Activated T-helper 17 cell treated with anti-CD3 and anti-CD28 coated beads, Interleukin-2, amount 50 U/mL, for 72 hours (primary cell): ENCODE data around the gene PNKD. TPM values are rescaled to one million over a fixed set of nuclear protein-coding genes. Genes with fewer than 3 reads are reported as not detected.
A peak's percentile ranks its signal among the peaks of the same experiment; 100 is the strongest.
"Not testable (repeated sequence)": the region's sequence is repeated elsewhere in the genome, so short reads cannot be mapped to it uniquely, and the experiment has no call there.

Experiments used
- ATAC-seq: fragments of 150-1000 bp; cut with Tn5 transposase; replicated peaks from 2 replicates; pipeline ENCODE4 v1.10.0; 2021; ENCODE audit warnings: mild to moderate bottlenecking, moderate library complexity
- H3K27ac Mint-ChIP-seq: one replicate; pipeline ENCODE4 v1.8.0; 2022; ENCODE audit warnings: mixed read lengths
- H3K27me3 Mint-ChIP-seq: one replicate; pipeline ENCODE4 v1.8.0; 2022; ENCODE audit warnings: mixed read lengths
- H3K36me3 Mint-ChIP-seq: one replicate; pipeline ENCODE4 v1.8.0; 2022; ENCODE audit warnings: low read depth, mild to moderate bottlenecking, mixed read lengths
- H3K4me1 Mint-ChIP-seq: one replicate; pipeline ENCODE4 v1.8.0; 2022; ENCODE audit warnings: mixed read lengths
- H3K4me3 Mint-ChIP-seq: one replicate; pipeline ENCODE4 v1.8.0; 2022; ENCODE audit warnings: mild to moderate bottlenecking, mixed read lengths
- H3K9me3 Mint-ChIP-seq: one replicate; pipeline ENCODE4 v1.8.0; 2022; ENCODE audit warnings: mixed read lengths
- total RNA-seq, 2 donors: library from RNA; stranded (reverse); gene quantifications; one replicate each; pipeline ENCODE4 v1.2.3, GENCODE V29; 2022

PNKD gene
- total RNA-seq, 2 donors from 2014 or later: 21.1 to 30.9 TPM

DNA sequence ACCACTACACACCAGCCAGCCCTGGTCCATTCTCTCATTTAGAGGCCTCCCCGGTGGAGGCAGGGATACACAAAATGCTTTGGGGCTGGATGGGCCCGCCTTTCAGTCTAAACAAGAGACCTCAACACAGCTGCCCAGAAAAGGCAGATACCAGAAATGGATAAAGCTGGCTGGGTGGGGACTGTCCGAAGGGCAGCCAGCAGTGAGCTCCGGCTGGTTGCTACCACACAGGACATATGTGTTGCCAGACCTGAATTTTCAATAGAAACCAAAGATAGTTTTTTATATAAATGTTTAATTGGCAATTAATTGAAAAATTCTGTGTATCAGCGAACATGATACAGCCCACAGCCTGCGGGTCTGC, 8.1 kb upstream of the PNKD start:
- Mint-ChIP-seq H3K27me3 (no peaks in the 10 kb centered on the region), H3K27ac (no peak overlapping the region), H3K36me3 (peaks cover 44% of the 10 kb centered on the region), H3K4me3 (no peak overlapping the region), H3K9me3 (no peaks in the 10 kb centered on the region), H3K4me1 (peaks cover 13% of the 10 kb centered on the region)
- ATAC-seq: no peak

DNA sequence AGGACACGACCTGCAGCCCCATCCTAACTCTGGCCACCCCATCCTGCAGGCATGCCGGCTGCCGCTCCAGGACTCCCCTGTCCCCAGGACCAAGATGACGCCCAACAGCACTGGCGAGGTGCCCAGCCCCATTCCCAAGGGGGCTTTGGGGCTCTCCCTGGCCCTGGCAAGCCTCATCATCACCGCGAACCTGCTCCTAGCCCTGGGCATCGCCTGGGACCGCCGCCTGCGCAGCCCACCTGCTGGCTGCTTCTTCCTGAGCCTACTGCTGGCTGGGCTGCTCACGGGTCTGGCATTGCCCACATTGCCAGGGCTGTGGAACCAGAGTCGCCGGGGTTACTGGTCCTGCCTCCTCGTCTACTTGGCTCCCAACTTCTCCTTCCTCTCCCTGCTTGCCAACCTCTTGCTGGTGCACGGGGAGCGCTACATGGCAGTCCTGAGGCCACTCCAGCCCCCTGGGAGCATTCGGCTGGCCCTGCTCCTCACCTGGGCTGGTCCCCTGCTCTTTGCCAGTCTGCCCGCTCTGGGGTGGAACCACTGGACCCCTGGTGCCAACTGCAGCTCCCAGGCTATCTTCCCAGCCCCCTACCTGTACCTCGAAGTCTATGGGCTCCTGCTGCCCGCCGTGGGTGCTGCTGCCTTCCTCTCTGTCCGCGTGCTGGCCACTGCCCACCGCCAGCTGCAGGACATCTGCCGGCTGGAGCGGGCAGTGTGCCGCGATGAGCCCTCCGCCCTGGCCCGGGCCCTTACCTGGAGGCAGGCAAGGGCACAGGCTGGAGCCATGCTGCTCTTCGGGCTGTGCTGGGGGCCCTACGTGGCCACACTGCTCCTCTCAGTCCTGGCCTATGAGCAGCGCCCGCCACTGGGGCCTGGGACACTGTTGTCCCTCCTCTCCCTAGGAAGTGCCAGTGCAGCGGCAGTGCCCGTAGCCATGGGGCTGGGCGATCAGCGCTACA, 7.4 kb upstream of the PNKD start:
- Mint-ChIP-seq H3K9me3 (no peaks in the 10 kb centered on the region), H3K27me3 (no peaks in the 10 kb centered on the region), H3K27ac (no peak overlapping the region), H3K4me3 (no peak overlapping the region), H3K36me3 (peaks cover 44% of the 10 kb centered on the region), H3K4me1 (peaks cover 9% of the 10 kb centered on the region)
- ATAC-seq: no peak

DNA sequence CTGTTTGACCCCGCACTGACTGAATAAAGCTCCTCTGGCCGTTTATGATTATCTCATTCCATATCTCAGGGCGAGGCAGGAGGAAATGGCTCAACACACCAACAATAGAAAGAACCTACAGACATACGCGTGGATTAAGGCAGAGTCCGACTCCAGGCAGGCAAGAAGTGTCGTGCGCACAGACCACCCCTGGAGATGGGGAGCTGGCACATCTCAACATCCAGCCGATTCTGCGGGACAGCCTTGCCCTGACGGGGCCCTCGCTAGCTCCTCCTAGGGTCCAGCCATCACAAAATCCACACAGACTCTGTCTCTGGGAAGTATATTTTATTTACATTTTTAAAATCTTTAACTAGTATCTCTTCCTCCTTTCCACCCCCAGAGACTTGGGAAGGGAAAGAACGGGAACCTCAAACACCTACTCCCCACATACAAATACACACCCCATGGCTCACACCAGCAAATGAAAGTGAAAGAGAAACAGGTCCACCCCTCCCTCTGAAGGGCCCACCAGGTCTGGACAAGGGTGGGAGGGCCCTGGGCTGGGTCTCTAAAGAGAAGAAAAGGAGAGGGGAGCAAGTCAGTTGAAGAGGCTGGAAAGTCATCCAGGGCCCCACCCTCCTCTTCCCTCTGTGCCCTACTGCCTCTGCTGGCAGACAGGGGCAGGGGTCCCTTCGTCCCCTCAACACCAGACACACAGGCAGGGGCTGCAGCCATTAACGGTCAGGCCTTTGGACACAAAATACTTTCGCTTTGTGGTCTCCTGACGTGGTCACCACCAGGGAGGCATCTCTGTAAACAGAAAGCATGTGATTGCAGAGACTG, 6.3 kb upstream of the PNKD start:
- ATAC-seq: no peak
- Mint-ChIP-seq H3K27ac (no peak overlapping the region), H3K4me3 (no peak overlapping the region), H3K36me3 (peaks cover 48% of the 10 kb centered on the region), H3K9me3 (no peaks in the 10 kb centered on the region), H3K4me1 (peaks cover 10% of the 10 kb centered on the region), H3K27me3 (no peaks in the 10 kb centered on the region)

DNA sequence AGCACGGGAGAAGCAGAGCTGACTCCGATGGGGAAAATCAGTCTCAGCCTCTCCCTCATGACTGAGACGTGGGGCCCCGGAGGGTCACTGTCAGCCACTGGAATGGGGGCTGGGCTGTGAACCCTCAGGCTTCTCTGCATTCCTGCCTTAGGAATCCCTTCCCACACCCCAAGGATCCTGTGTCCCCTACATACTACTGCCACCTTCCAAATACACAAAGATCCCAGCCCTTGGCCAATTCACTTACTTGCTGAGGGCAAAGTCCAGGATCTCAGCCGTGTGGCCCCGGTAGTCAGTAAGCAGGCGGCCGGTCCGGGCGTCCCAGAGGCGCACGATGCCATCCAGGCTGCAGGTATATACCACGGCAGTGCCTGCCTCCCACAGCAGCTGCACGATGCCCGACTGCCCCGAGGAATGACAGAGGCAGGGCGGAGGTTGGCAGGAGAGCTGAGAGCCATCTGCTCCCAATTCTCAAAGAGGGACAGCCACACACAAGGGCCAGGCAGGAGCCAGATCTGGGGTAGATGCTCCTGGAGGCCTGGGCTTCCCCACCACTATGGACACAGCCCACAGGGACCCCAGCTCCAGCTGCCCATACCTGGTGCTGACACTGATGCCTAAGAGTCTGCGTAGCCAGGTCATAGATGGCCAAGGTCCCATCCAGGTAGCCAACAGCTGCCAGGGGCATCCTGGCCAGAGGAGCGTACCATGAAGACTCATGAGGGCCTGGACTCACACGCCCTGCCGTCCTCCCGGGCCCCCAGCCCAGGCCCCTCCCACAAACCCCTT, 5.4 kb upstream of the PNKD start:
- Mint-ChIP-seq H3K36me3 (peaks cover 57% of the 10 kb centered on the region), H3K9me3 (no peaks in the 10 kb centered on the region), H3K27ac (peak overlapping the region; percentile 54), H3K4me3 (no peak overlapping the region), H3K27me3 (no peaks in the 10 kb centered on the region), H3K4me1 (peaks cover 14% of the 10 kb centered on the region)
- ATAC-seq: no peak

GRCh38 chr2:218265626-218266025, 4.7 kb upstream of the PNKD start:
- H3K27me3 Mint-ChIP-seq: no peaks in the 10 kb centered on the region
- H3K4me1 Mint-ChIP-seq: peaks cover 14% of the 10 kb centered on the region
- peak overlapping the region; percentile 54 for H3K27ac Mint-ChIP-seq
- no peaks in the 10 kb centered on the region for H3K9me3 Mint-ChIP-seq
- no peak for ATAC-seq
- H3K4me3 Mint-ChIP-seq: no peak overlapping the region
- peaks cover 62% of the 10 kb centered on the region for H3K36me3 Mint-ChIP-seq

DNA sequence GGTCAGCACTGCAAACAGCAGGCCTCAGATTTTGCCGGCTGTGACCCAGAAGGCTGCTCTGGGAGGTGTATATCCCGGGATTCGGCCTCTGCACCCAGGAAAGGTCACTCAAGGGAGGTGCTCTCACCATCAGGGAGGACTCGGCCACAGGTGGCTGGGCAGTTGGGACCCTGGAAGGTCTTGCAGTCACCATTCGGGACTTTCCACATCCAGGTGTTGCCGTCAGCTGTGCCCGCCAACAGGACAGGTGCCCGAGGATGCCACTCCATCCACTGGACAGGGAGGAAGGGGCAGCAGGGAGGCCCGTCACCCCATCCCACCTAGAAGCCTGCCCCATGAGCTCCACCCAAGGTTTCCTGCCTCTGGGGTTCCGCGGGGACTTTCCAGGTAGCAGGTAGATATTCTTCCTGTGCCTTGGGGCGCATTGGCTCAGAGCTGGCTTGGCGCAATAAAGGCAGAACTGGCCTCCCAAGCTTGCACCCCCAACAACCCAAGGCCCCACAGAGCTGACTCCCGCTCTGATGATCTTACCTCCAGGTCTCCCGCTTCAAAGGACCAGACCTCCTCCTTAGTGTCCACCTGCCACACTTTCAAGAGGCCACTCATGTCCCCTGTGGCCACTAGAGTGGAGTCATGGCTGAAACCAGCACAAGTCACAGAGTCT, 3.9 kb upstream of the PNKD start:
- Mint-ChIP-seq H3K9me3 (no peaks in the 10 kb centered on the region), H3K36me3 (peaks cover 62% of the 10 kb centered on the region), H3K27ac (peak overlapping the region; percentile 38), H3K4me3 (no peak overlapping the region), H3K4me1 (peaks cover 21% of the 10 kb centered on the region), H3K27me3 (no peaks in the 10 kb centered on the region)
- no peak for ATAC-seq

GRCh38 chr2:218267259-218267658, 3.1 kb upstream of the PNKD start:
- H3K4me1 Mint-ChIP-seq: peaks cover 28% of the 10 kb centered on the region
- ATAC-seq: no peak
- H3K36me3 Mint-ChIP-seq: peaks cover 66% of the 10 kb centered on the region
- no peaks in the 10 kb centered on the region for H3K27me3 Mint-ChIP-seq
- H3K9me3 Mint-ChIP-seq: no peaks in the 10 kb centered on the region
- H3K27ac Mint-ChIP-seq: peak overlapping the region; percentile 31
- no peak overlapping the region for H3K4me3 Mint-ChIP-seq

- peaks cover 25% of the 10 kb centered on the region for H3K4me1 Mint-ChIP-seq
- peak overlapping the region; percentile 99 for H3K4me3 Mint-ChIP-seq
- H3K27me3 Mint-ChIP-seq: no peaks in the 10 kb centered on the region
- no peaks in the 10 kb centered on the region for H3K9me3 Mint-ChIP-seq
- peaks cover 71% of the 10 kb centered on the region for H3K36me3 Mint-ChIP-seq
- ATAC-seq: no peak
- H3K27ac Mint-ChIP-seq: peak overlapping the region; percentile 97
Observed at GRCh38 chr2:218270721-218271486, 585 bp downstream of the PNKD start.

- ATAC-seq: no peak
- Mint-ChIP-seq H3K4me3 (peak overlapping the region; percentile 99), H3K27ac (peak overlapping the region; percentile 97), H3K4me1 (peaks cover 25% of the 10 kb centered on the region), H3K27me3 (no peaks in the 10 kb centered on the region), H3K9me3 (no peaks in the 10 kb centered on the region), H3K36me3 (peaks cover 72% of the 10 kb centered on the region)
Observed at GRCh38 chr2:218271487-218271797, 1.1 kb downstream of the PNKD start.

- Mint-ChIP-seq H3K36me3 (peaks cover 73% of the 10 kb centered on the region), H3K9me3 (no peaks in the 10 kb centered on the region), H3K27me3 (no peaks in the 10 kb centered on the region), H3K27ac (peak overlapping the region; percentile 97), H3K4me3 (peak overlapping the region; percentile 99), H3K4me1 (peaks cover 25% of the 10 kb centered on the region)
- ATAC-seq: no peak
Observed at GRCh38 chr2:218271865-218272530, 1.7 kb downstream of the PNKD start.

DNA sequence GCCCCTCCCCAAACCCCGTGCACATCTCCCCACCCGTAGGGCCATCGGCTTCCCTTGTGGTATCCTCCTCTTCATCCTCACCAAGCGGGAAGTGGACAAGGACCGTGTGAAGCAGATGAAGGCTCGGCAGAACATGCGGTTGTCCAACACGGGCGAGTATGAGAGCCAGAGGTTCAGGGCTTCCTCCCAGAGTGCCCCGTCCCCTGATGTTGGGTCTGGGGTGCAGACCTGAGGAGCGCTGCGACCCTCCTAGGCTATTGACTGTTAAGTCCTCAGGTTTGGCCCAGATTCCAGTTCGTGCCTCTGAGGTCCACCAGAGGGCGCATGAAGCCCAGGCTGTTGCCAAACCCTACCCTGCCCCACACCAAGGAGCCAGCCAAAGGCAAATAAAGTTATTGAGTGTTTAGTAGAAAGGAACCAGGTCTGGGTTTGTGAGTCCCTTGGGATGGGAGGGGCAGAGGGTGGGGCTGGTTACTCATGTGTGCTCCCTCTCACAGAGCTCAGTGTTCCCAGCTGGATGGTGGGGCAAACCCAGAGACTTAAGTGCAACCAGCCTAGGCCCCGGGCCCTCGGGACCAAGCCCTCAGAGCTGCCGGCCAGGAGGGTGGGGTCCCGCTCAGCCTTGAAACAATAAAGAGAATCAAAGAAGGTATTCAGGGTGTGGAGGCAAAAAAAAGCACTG, 2.4 kb downstream of the PNKD start:
- ATAC-seq: peak; percentile 17
- Mint-ChIP-seq H3K27me3 (no peaks in the 10 kb centered on the region), H3K4me1 (peaks cover 22% of the 10 kb centered on the region), H3K4me3 (peak overlapping the region; percentile 99), H3K36me3 (peaks cover 73% of the 10 kb centered on the region), H3K9me3 (no peaks in the 10 kb centered on the region), H3K27ac (no peak overlapping the region)

- H3K27ac Mint-ChIP-seq, H3K9me3 Mint-ChIP-seq, H3K4me3 Mint-ChIP-seq, ATAC-seq, H3K27me3 Mint-ChIP-seq: not testable (repeated sequence)
- Mint-ChIP-seq H3K4me1 (peaks cover 22% of the 10 kb centered on the region), H3K36me3 (peaks cover 75% of the 10 kb centered on the region)
Observed at GRCh38 chr2:218273214-218273907, 3.0 kb downstream of the PNKD start.
